GM12878 (cell line): ENCODE results near the gene SPTBN1. TPM values are rescaled to one million over a fixed set of nuclear protein-coding genes. Genes with fewer than 3 reads are reported as not detected.

Experiments used
- ATAC-seq: fragments of 200-7000 bp; cut with Tn5 transposase; 3 replicates; pipeline ENCODE4 v1.9.1; 2020; ENCODE audit warnings: mild to moderate bottlenecking, moderate library complexity
- BruUV-seq: library from RNA; stranded (reverse); fragments of 400-500 nt; replicated peaks from 2 replicates; lab custom pipeline; 2021; lab: Mats Ljungman, UMichigan
- CTCF ChIA-PET: fragments of 300-600 bp; sonication (Branson Sonifier 250); formaldehyde crosslinking; extraction: SDS; loops from one replicate; lab custom pipeline; 2021; ENCODE audit warnings: inconsistent platforms; lab: Yijun Ruan, JAX
- POLR2A ChIA-PET: fragments of 350-600 bp; formaldehyde crosslinking; extraction: SDS; loops from one replicate; lab custom pipeline; 2021; ENCODE audit warnings: inconsistent platforms; lab: Charles Lee
- RAD21 ChIA-PET: fragments of 300-600 bp; sonication (Branson Sonifier 250); formaldehyde crosslinking; loops from one replicate; lab custom pipeline; 2023; ENCODE audit warnings: antibody characterized with exemption; ENCODE audit not compliant: unreplicated experiment; lab: Charles Lee
- SMC1A ChIA-PET: fragments of 300-600 bp; sonication (Branson Sonifier 250); formaldehyde crosslinking; loops from one replicate; lab custom pipeline; 2023; ENCODE audit not compliant: unreplicated experiment, uncharacterized antibody; lab: Charles Lee
- DNase-seq: peaks from one replicate; pipeline ENCODE4 v3.0.0-alpha.2; 2011; ENCODE audit warnings: low read depth, low spot score
- FAIRE-seq: peaks from 3 replicates; lab custom pipeline; 2011; peaks lifted over from hg19 to GRCh38; lab: Jason Lieb, UNC
- H2AFZ ChIP-seq: 2 replicates; pipeline ENCODE4 v1.6.0; 2011; ENCODE audit warnings: low read depth, low read length, control low read depth; ENCODE audit not compliant: control insufficient read depth
- H3K27ac ChIP-seq: 2 replicates; pipeline ENCODE4 v1.5.1; 2011; ENCODE audit warnings: control low read depth; ENCODE audit not compliant: control insufficient read depth, insufficient read depth
- H3K27me3 ChIP-seq, 2 experiments: replicated peaks in 1 of 2; 2 replicates each; pipeline versions ENCODE4 v1.6.0 to v1.6.1; 2011; ENCODE audit warnings: low read length in 1 of 2; ENCODE audit not compliant: control insufficient read depth in 2 of 2, insufficient read depth in 2 of 2
- H3K36me3 ChIP-seq, 2 experiments: 2 replicates each; pipeline ENCODE4 v1.5.1; 2011; ENCODE audit warnings: low read length in 1 of 2; ENCODE audit not compliant: control insufficient read depth in 2 of 2, insufficient read depth in 2 of 2
- H3K4me1 ChIP-seq: 2 replicates; pipeline ENCODE4 v1.6.1; 2011; ENCODE audit warnings: mild to moderate bottlenecking, low read length, moderate library complexity, mixed read lengths; ENCODE audit not compliant: control insufficient read depth, insufficient read depth
- H3K4me2 ChIP-seq: 2 replicates; pipeline ENCODE4 v1.6.0; 2011; ENCODE audit warnings: control low read depth; ENCODE audit not compliant: control insufficient read depth, insufficient read depth
- H3K4me3 ChIP-seq: fragments of 200-600 bp; sonication (generic); 2 replicates; pipeline ENCODE4 v1.5.1; 2016
- H3K79me2 ChIP-seq: 2 replicates; pipeline ENCODE4 v1.6.0; 2011; ENCODE audit warnings: low read length; ENCODE audit not compliant: control insufficient read depth, insufficient read depth
- H3K9ac ChIP-seq: 2 replicates; pipeline ENCODE4 v1.8.0; 2011; ENCODE audit warnings: low read length, control low read depth, mixed read lengths; ENCODE audit not compliant: control insufficient read depth, insufficient read depth
- H3K9me3 ChIP-seq: replicated peaks from 3 replicates; pipeline ENCODE4 v1.5.1; 2011; ENCODE audit warnings: mild to moderate bottlenecking, low read length; ENCODE audit not compliant: control insufficient read depth, insufficient read depth
- H4K20me1 ChIP-seq: 2 replicates; pipeline ENCODE4 v1.6.0; 2011; ENCODE audit not compliant: control insufficient read depth, insufficient read depth
- BCL3 ChIP-seq: IDR thresholded peaks from 2 replicates; pipeline ENCODE4 v1.6.1; 2011; ENCODE audit warnings: borderline replicate concordance, low read depth, mild to moderate bottlenecking, moderate library complexity, low read length; ENCODE audit not compliant: insufficient read depth, poor library complexity, severe bottlenecking
- FOXM1 ChIP-seq: IDR thresholded peaks from 2 replicates; pipeline ENCODE4 v1.6.1; 2012; ENCODE audit warnings: low read depth, mild to moderate bottlenecking, inconsistent platforms, low read length, moderate library complexity
- GATAD2B ChIP-seq: fragments of 450-650 bp; conservative IDR thresholded peaks from 2 replicates; pipeline ENCODE4 v1.6.1; 2017; ENCODE audit warnings: low read depth, mild to moderate bottlenecking, moderate library complexity
- WGBS: methylation state at CpG from one replicate; pipeline ENCODE4 v1.1.6; 2016; ENCODE audit warnings: low lambda C conversion rate; ENCODE audit not compliant: insufficient replicate concordance, insufficient coverage; ENCODE audit errors: missing lambda C conversion rate; 5-methylcytosine and 5-hydroxymethylcytosine counted together
- in situ Hi-C: fragments of 300-500 bp; cut with MboI; formaldehyde crosslinking; loops from 9 replicates; pipeline ENCODE4 v1.14.3; 2018; ENCODE audit warnings: mixed read lengths
- intact Hi-C: fragments of 100-400 bp; cut with micrococcal nuclease; formaldehyde crosslinking; loops from one replicate; pipeline ENCODE4 v1.14.2; 2022; ENCODE audit not compliant: unreplicated experiment
- polyA plus RNA-seq, 11 experiments: library from polyadenylated mRNA; depleted of rRNA in 4 of 11; unstranded in 6 of 11; stranded (reverse) in 5 of 11; fragments of >200 nt; fragmentation: Nextera tagmentation in 4 of 11; fragmentation: Illumina TruSeq in 1 of 11; extraction: Ambion mirVana in 4 of 11; extraction: Trizol in 1 of 11; gene quantifications; 1 replicate in 1 of 11; 2 replicates in 10 of 11; pipeline versions ENCODE4 v1.2.1 to v1.2.3, GENCODE V29; 2011 to 2016; ENCODE audit warnings: inconsistent platforms in 2 of 11, missing spikeins in 2 of 11, low read depth in 1 of 11
- total RNA-seq, 4 experiments: library from RNA; depleted of rRNA in 3 of 4; stranded (reverse); fragments of >200 nt in 3 of 4; fragmentation: Illumina TruSeq in 1 of 4; extraction: Trizol in 1 of 4; gene quantifications; 2 replicates each; pipeline versions ENCODE4 v1.2.1 to v1.2.3, GENCODE V29; 2013 to 2021

SPTBN1 gene
- total and polyA plus RNA-seq, 10 of the 15 experiments (the other 5 are each of a cell fraction or from before 2014, with no cell fraction given) = 20.6 to 154 (median 76.7) TPM

- Histone ChIP-seq H3K27me3 (no peaks in the 10 kb centered on the region), H3K27ac (no peak overlapping the region)
- TF ChIP-seq FOXM1 (no peak), GATAD2B (no peak), BCL3 (no peak)
- TF ChIP-seq, all 136 proteins: peak for 0
- no TSS peak for BruUV-seq
- no peak overlapping the region for H3K4me3 ChIP-seq
- POLR2A ChIA-PET = interaction anchor here (0.7 to 1.4 kb wide), 4 partner anchors 12 to 489 kb away, joined by 3 to 6 read pairs (median 5); no protein-coding TSS in a partner anchor
- no peak for DNase-seq
- no peak overlapping the region; the same call in 1 of the 2 replicates for H3K4me2 ChIP-seq
- SMC1A ChIA-PET = interaction anchor here (0.7 to 3.3 kb wide), 10 partner anchors 9 to 64 kb away, joined by 3 to 16 read pairs (median 4); no protein-coding TSS in a partner anchor
- no peak overlapping the region for H2AFZ ChIP-seq
- FAIRE-seq = no peak
- no peaks in the 10 kb centered on the region for H4K20me1 ChIP-seq
- no peak for ATAC-seq
- CTCF ChIA-PET = interaction anchor here (1.5 kb wide), 1 partner anchor 64 kb away, joined by 7 read pairs; no protein-coding TSS in a partner anchor
- H3K36me3 ChIP-seq = peaks cover 8 to 20% of the 10 kb centered on the region in 2 experiments
- RAD21 ChIA-PET = interaction anchor here (1.3 to 1.5 kb wide), 2 partner anchors 8 to 63 kb away, joined by 4 read pairs; no protein-coding TSS in a partner anchor
- in situ Hi-C loops = no loop called here
- H3K4me1 ChIP-seq = peaks cover 66% of the 10 kb centered on the region
- H3K9ac ChIP-seq = no peak overlapping the region
- intact Hi-C loops = no loop called here
- whole genome bisulfite sequencing = 96% methylated on average over 8 of the region's 8 CpGs
- peaks cover 99% of the 10 kb centered on the region for H3K79me2 ChIP-seq
- H3K9me3 ChIP-seq = no peaks in the 10 kb centered on the region
Observed at GRCh38 chr2:54587171-54588016, 131.3 kb downstream of the SPTBN1 start.
